CD4-positive, CD25-positive, alpha-beta regulatory T cell (primary cell): ENCODE results near the gene LAMTOR4. TPM values are rescaled to one million over a fixed set of nuclear protein-coding genes. Genes with fewer than 3 reads are reported as not detected.
A peak's percentile ranks its signal among the peaks of the same experiment; 100 is the strongest.

ENCODE experiments used
- ATAC-seq, 2 donors: fragments of 150-1000 bp; cut with Tn5 transposase; one replicate each; pipeline ENCODE4 v1.10.0; 2021; ENCODE audit warnings: low read depth in 2 of 2, moderate number of reproducible peaks in 2 of 2, moderate library complexity in 1 of 2
- DNase-seq, 3 donors: peaks; one replicate each; pipeline versions ENCODE4 v3.0.0 to v3.0.0-alpha.2; 2012 to 2022; ENCODE audit warnings: mixed read lengths in 1 of 3
- H3K27ac ChIP-seq: one replicate; pipeline ENCODE4 v1.7.0; 2013; ENCODE audit warnings: mild to moderate bottlenecking, low read length; ENCODE audit not compliant: insufficient read depth, poor library complexity, severe bottlenecking
- H3K27me3 ChIP-seq: one replicate; pipeline ENCODE4 v1.7.0; 2013; ENCODE audit warnings: low read length; ENCODE audit not compliant: control insufficient read depth, insufficient read depth
- H3K36me3 ChIP-seq: one replicate; pipeline ENCODE4 v1.7.0; 2013; ENCODE audit warnings: mild to moderate bottlenecking, low read length, moderate library complexity; ENCODE audit not compliant: control insufficient read depth, insufficient read depth
- H3K4me1 ChIP-seq: 2 replicates; pipeline ENCODE4 v1.7.0; 2013; ENCODE audit warnings: mild to moderate bottlenecking, low read length; ENCODE audit not compliant: insufficient read depth, control insufficient read depth, poor library complexity, severe bottlenecking
- H3K4me3 ChIP-seq: one replicate; pipeline ENCODE4 v1.7.0; 2013; ENCODE audit warnings: low read depth, mild to moderate bottlenecking, low read length, moderate library complexity
- H3K9me3 ChIP-seq, 2 experiments: 1 replicate in 1 of 2; 2 replicates in 1 of 2; pipeline ENCODE4 v1.7.0; 2013; ENCODE audit warnings: low read length in 2 of 2, mild to moderate bottlenecking in 1 of 2, moderate library complexity in 1 of 2; ENCODE audit not compliant: control insufficient read depth in 2 of 2
- H3K27ac Mint-ChIP-seq, 3 donors: one replicate each; pipeline ENCODE4 v1.8.0; 2020 to 2022; ENCODE audit warnings: mild to moderate bottlenecking in 3 of 3, mixed read lengths in 3 of 3, moderate library complexity in 2 of 3
- H3K27me3 Mint-ChIP-seq: one replicate; pipeline ENCODE4 v1.8.0; 2022; ENCODE audit warnings: mild to moderate bottlenecking, mixed read lengths
- H3K36me3 Mint-ChIP-seq: one replicate; pipeline ENCODE4 v1.8.0; 2020; ENCODE audit warnings: mixed read lengths
- H3K4me1 Mint-ChIP-seq, 4 donors: one replicate each; pipeline ENCODE4 v1.8.0; 2020 to 2022; ENCODE audit warnings: mixed read lengths in 4 of 4, mild to moderate bottlenecking in 1 of 4
- H3K4me3 Mint-ChIP-seq, 4 donors: one replicate each; pipeline ENCODE4 v1.8.0; 2020 to 2022; ENCODE audit warnings: mild to moderate bottlenecking in 4 of 4, mixed read lengths in 4 of 4, moderate library complexity in 3 of 4
- H3K9me3 Mint-ChIP-seq, 7 donors: one replicate each; pipeline ENCODE4 v1.8.0; 2020 to 2022; ENCODE audit warnings: mixed read lengths in 7 of 7, mild to moderate bottlenecking in 3 of 7, moderate library complexity in 2 of 7
- polyA plus RNA-seq, 4 donors: library from polyadenylated mRNA; unstranded; fragments of 300-500 nt; fragmentation: Illumina TruSeq; gene quantifications; one replicate each; pipeline ENCODE4 v1.2.3, GENCODE V29; 2021
- total RNA-seq: library from RNA; stranded (reverse); gene quantifications from one replicate; pipeline ENCODE4 v1.2.3, GENCODE V29; 2022

Gene LAMTOR4
- total and polyA plus RNA-seq, 5 donors from 2014 or later: 136 to 474 (median 460) TPM

DNA sequence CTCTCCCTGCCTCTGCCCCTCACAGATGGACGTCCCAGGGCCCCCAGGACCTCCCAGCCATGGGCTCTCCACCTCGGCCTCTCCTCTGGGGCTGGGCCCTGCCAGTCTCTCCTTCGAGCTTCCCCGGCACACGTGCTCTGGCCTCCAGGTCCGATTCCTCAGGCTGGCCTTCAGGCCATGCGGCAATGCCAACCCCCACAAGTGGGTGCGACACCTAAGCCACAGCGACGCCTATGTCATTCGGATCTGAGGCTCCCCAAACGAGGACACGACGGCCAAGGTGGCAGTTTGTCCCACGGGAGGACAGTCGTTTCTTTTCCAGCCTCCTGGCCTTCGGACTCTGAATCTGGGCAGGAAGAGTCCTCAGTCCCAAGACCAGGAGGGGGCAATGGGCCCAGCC, 42.1 kb upstream of the LAMTOR4 start:
- H3K36me3 ChIP-seq: peaks cover 33% of the 10 kb centered on the region

DNA sequence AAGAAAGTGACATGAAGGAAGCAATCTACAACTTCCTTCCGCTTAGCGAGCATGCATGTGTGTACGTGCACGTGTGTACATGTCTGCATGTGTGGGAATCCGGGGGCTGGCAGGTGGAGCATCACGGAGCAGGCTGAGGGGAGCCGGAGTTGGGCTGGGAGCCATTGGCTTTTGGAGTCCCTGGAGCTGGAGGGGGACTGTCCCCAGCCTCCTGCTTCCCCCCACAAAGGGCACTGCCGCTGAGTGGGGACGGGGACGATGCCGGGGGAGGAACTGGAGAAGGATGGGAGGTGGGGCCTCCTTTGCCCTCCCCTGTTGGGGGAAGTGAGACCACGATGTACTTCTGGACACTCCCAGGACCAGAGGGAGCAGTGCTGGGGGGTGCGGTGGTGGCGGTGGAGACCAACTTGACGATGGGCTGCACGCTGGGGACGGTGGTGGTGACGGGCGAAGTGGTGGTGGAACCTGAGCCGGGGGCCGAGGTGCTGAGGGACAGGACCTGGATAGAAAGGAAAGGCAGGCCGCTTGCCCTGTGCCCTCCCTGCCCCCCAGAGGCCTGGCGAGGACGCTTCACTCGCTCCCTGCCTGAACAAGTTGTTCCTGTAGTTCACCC, 41.5 kb upstream of the LAMTOR4 start:
- Mint-ChIP-seq H3K4me1 (peaks cover 0 to 8% (median 0%) of the 10 kb centered on the region in 4 donors), H3K9me3 (peaks cover 0 to 2% (median 0%) of the 10 kb centered on the region in 7 donors), H3K36me3 (peaks cover 19% of the 10 kb centered on the region), H3K4me3 (peak overlapping the region in 2 of 4 donors; percentile 44 to 48), H3K27ac (no peak overlapping the region), H3K27me3 (no peaks in the 10 kb centered on the region)
- ATAC-seq (no peak), DNase-seq (no peak)
- no peaks in the 10 kb centered on the region for H3K9me3 ChIP-seq
- H3K36me3 ChIP-seq: peaks cover 37% of the 10 kb centered on the region
- no peaks in the 10 kb centered on the region for H3K27me3 ChIP-seq
- H3K4me1 ChIP-seq: peaks cover 3% of the 10 kb centered on the region
- no peak overlapping the region for H3K4me3 ChIP-seq
- no peak overlapping the region for H3K27ac ChIP-seq

More for the DNA sequence above, 42.1 kb upstream of the LAMTOR4 start:
- Histone ChIP-seq H3K4me3 (no peak overlapping the region), H3K4me1 (peaks cover 9% of the 10 kb centered on the region), H3K27me3 (no peaks in the 10 kb centered on the region), H3K9me3 (no peaks in the 10 kb centered on the region), H3K27ac (no peak overlapping the region)
- ATAC-seq (no peak), DNase-seq (no peak)
- H3K4me1 Mint-ChIP-seq: peaks cover 0 to 8% (median under 1%) of the 10 kb centered on the region in 4 donors
- H3K27me3 Mint-ChIP-seq: no peaks in the 10 kb centered on the region
- peak overlapping the region in 1 of 4 donors; percentile 48 for H3K4me3 Mint-ChIP-seq
- H3K27ac Mint-ChIP-seq: no peak overlapping the region
- peaks cover 0 to 2% (median 0%) of the 10 kb centered on the region in 7 donors for H3K9me3 Mint-ChIP-seq
- H3K36me3 Mint-ChIP-seq: peaks cover 19% of the 10 kb centered on the region

GRCh38 chr7:100107890-100108289, 40.8 kb upstream of the LAMTOR4 start:
- no peak overlapping the region for H3K4me3 ChIP-seq
- no peaks in the 10 kb centered on the region for H3K9me3 ChIP-seq
- H3K4me1 ChIP-seq: no peaks in the 10 kb centered on the region
- peak overlapping the region in 2 of 4 donors; percentile 44 to 71 for H3K4me3 Mint-ChIP-seq
- ATAC-seq: no peak
- peaks cover 38% of the 10 kb centered on the region for H3K36me3 ChIP-seq
- H3K27ac ChIP-seq: no peak overlapping the region
- peaks cover 23% of the 10 kb centered on the region for H3K36me3 Mint-ChIP-seq
- no peak for DNase-seq
- no peaks in the 10 kb centered on the region for H3K27me3 Mint-ChIP-seq
- H3K27ac Mint-ChIP-seq: no peak overlapping the region
- H3K9me3 Mint-ChIP-seq: no peaks in the 10 kb centered on the region
- peaks cover 0 to 2% (median 0%) of the 10 kb centered on the region in 4 donors for H3K4me1 Mint-ChIP-seq
- H3K27me3 ChIP-seq: no peaks in the 10 kb centered on the region

- Mint-ChIP-seq H3K36me3 (peaks cover 23% of the 10 kb centered on the region), H3K4me3 (no peak overlapping the region), H3K27ac (no peak overlapping the region), H3K4me1 (no peaks in the 10 kb centered on the region), H3K9me3 (no peaks in the 10 kb centered on the region), H3K27me3 (no peaks in the 10 kb centered on the region)
- Histone ChIP-seq H3K27ac (no peak overlapping the region), H3K27me3 (no peaks in the 10 kb centered on the region), H3K36me3 (peaks cover 49% of the 10 kb centered on the region), H3K4me1 (no peaks in the 10 kb centered on the region), H3K9me3 (no peaks in the 10 kb centered on the region), H3K4me3 (no peak overlapping the region)
- ATAC-seq (no peak), DNase-seq (no peak)
These were observed 39.1 kb upstream of the LAMTOR4 start for GRCh38 chr7:100109521-100110163.

- H3K9me3 ChIP-seq: no peaks in the 10 kb centered on the region
- H3K4me3 Mint-ChIP-seq: no peak overlapping the region
- no peaks in the 10 kb centered on the region for H3K27me3 Mint-ChIP-seq
- H3K27ac ChIP-seq: no peak overlapping the region
- no peaks in the 10 kb centered on the region for H3K4me1 ChIP-seq
- no peaks in the 10 kb centered on the region for H3K4me1 Mint-ChIP-seq
- peaks cover 23% of the 10 kb centered on the region for H3K36me3 Mint-ChIP-seq
- DNase-seq: no peak
- no peak overlapping the region for H3K27ac Mint-ChIP-seq
- H3K4me3 ChIP-seq: no peak overlapping the region
- H3K9me3 Mint-ChIP-seq: no peaks in the 10 kb centered on the region
- peaks cover 49% of the 10 kb centered on the region for H3K36me3 ChIP-seq
- no peaks in the 10 kb centered on the region for H3K27me3 ChIP-seq
- no peak for ATAC-seq
These were observed 37.6 kb upstream of the LAMTOR4 start for GRCh38 chr7:100111156-100111555.

DNA sequence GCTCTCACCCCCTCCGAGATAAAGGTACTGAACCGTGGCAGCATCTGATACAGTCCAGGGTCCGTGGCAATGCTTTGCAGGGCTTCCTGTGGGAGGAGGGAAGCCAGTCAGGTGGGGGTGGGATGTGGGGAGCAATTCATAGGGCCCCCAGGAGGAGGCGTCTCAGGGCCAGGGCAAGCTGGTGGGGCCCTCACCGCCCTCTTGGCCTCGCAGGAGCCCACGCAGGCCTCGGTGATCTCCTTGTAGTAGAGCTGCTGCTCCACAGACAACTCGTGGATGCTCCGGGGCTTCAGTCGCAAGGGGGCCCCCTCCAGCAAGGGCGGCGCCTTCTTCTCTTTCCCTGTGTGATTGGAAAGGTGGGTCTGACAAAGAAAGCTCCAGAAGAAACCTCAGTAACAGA, 36.8 kb upstream of the LAMTOR4 start:
- Histone ChIP-seq H3K36me3 (peaks cover 48% of the 10 kb centered on the region), H3K27me3 (no peaks in the 10 kb centered on the region), H3K4me3 (no peak overlapping the region), H3K4me1 (no peaks in the 10 kb centered on the region), H3K27ac (no peak overlapping the region), H3K9me3 (no peaks in the 10 kb centered on the region)
- ATAC-seq (no peak), DNase-seq (no peak)
- H3K4me1 Mint-ChIP-seq: peaks cover 0 to 4% (median 0%) of the 10 kb centered on the region in 4 donors
- H3K27me3 Mint-ChIP-seq: no peaks in the 10 kb centered on the region
- H3K36me3 Mint-ChIP-seq: peaks cover 23% of the 10 kb centered on the region
- H3K9me3 Mint-ChIP-seq: no peaks in the 10 kb centered on the region
- H3K4me3 Mint-ChIP-seq: no peak overlapping the region
- H3K27ac Mint-ChIP-seq: no peak overlapping the region

DNA sequence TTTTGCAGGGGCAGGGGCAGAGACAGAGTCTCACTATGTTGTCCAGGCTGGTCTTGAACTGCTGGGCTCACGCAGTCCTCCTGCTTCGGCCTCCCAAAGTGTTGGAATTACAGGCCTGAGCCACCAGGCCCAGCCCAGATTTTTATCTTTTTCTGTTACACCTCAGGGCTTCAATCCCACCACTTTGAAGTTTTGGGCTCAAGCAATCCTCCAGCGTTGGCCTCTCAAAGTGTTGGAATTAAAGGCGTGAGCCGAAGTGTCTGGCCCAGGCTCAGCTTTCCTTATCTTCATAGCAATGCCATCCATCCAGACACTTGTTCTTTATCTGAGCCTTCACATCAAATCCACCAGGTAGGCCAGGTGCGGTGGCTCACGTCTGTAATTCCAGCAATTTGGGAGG, 33.7 kb upstream of the LAMTOR4 start:
- ATAC-seq (no peak), DNase-seq (no peak)
- Histone ChIP-seq H3K9me3 (no peaks in the 10 kb centered on the region), H3K27me3 (no peaks in the 10 kb centered on the region), H3K27ac (no peak overlapping the region), H3K4me1 (peaks cover 15% of the 10 kb centered on the region), H3K4me3 (no peak overlapping the region), H3K36me3 (peaks cover 27% of the 10 kb centered on the region)
- peaks cover 0 to 16% (median 5%) of the 10 kb centered on the region in 4 donors for H3K4me1 Mint-ChIP-seq
- H3K27me3 Mint-ChIP-seq: no peaks in the 10 kb centered on the region
- peaks cover 12% of the 10 kb centered on the region for H3K36me3 Mint-ChIP-seq
- H3K27ac Mint-ChIP-seq: no peak overlapping the region
- no peak overlapping the region for H3K4me3 Mint-ChIP-seq
- H3K9me3 Mint-ChIP-seq: no peaks in the 10 kb centered on the region
